HEK293T (cell line): ENCODE measurements around the gene HTT.
"Not testable (repeated sequence)": the region's sequence is repeated elsewhere in the genome, so short reads cannot be mapped to it uniquely, and the experiment has no call there.

ENCODE experiments used
- CTCF ChIA-PET: fragments of 350-600 bp; formaldehyde crosslinking; extraction: SDS; loops from one replicate; lab custom pipeline; 2021; ENCODE audit warnings: antibody characterized with exemption, inconsistent platforms; lab: Yijun Ruan, JAX
- POLR2A ChIA-PET: fragments of 350-600 bp; formaldehyde crosslinking; extraction: SDS; loops from one replicate; lab custom pipeline; 2020; ENCODE audit warnings: antibody characterized with exemption, inconsistent platforms; lab: Yijun Ruan, JAX
- DNase-seq: peaks from one replicate; pipeline ENCODE4 v3.0.0; 2012; ENCODE audit warnings: mixed read lengths; ENCODE audit errors: extremely low spot score
- ARNT ChIP-seq: fragments of 450-650 bp; IDR thresholded peaks from 2 replicates; pipeline ENCODE4 v1.6.1; 2017; ENCODE audit warnings: mild to moderate bottlenecking
- BHLHE40 ChIP-seq: fragments of 450-650 bp; IDR thresholded peaks from 2 replicates; pipeline ENCODE4 v1.6.1; 2016; ENCODE audit warnings: mild to moderate bottlenecking, moderate library complexity, borderline replicate concordance
- CTBP1 ChIP-seq: fragments of 450-650 bp; IDR thresholded peaks from 2 replicates; pipeline ENCODE4 v1.6.1; 2016; ENCODE audit warnings: borderline replicate concordance
- ELF4 ChIP-seq: fragments of 450-650 bp; IDR thresholded peaks from 2 replicates; pipeline ENCODE4 v1.6.1; 2017; ENCODE audit warnings: antibody characterized with exemption
- FOXA1 ChIP-seq: fragments of 450-650 bp; IDR thresholded peaks from 2 replicates; pipeline ENCODE4 v1.6.1; 2016; ENCODE audit warnings: mild to moderate bottlenecking
- FOXK2 ChIP-seq: fragments of 450-650 bp; IDR thresholded peaks from 2 replicates; pipeline ENCODE4 v1.6.1; 2016; ENCODE audit warnings: mild to moderate bottlenecking
- FOXM1 ChIP-seq: fragments of 450-650 bp; IDR thresholded peaks from 2 replicates; pipeline ENCODE4 v1.6.1; 2017; ENCODE audit warnings: mild to moderate bottlenecking, borderline replicate concordance
- HDGF ChIP-seq: fragments of 450-650 bp; IDR thresholded peaks from 2 replicates; pipeline ENCODE4 v1.6.1; 2017; ENCODE audit warnings: antibody characterized with exemption, borderline replicate concordance
- L3MBTL2 ChIP-seq: fragments of 450-650 bp; conservative IDR thresholded peaks from 2 replicates; pipeline ENCODE4 v1.6.1; 2016; ENCODE audit warnings: mild to moderate bottlenecking
- LEF1 ChIP-seq: fragments of 450-650 bp; IDR thresholded peaks from 2 replicates; pipeline ENCODE4 v1.6.1; 2017; ENCODE audit warnings: mild to moderate bottlenecking, borderline replicate concordance
- NFRKB ChIP-seq: fragments of 450-650 bp; IDR thresholded peaks from 2 replicates; pipeline ENCODE4 v1.6.1; 2016; ENCODE audit warnings: mild to moderate bottlenecking, moderate library complexity
- PKNOX1 ChIP-seq: fragments of 450-650 bp; IDR thresholded peaks from 2 replicates; pipeline ENCODE4 v1.6.1; 2016
- SP1 ChIP-seq: fragments of 450-650 bp; IDR thresholded peaks from 2 replicates; pipeline ENCODE4 v1.6.1; 2017
- SUZ12 ChIP-seq: fragments of 450-650 bp; IDR thresholded peaks from 2 replicates; pipeline ENCODE4 v1.6.1; 2016; ENCODE audit warnings: mild to moderate bottlenecking
- TARDBP ChIP-seq: fragments of 450-650 bp; IDR thresholded peaks from 2 replicates; pipeline ENCODE4 v1.6.1; 2016
- ZNF384 ChIP-seq: fragments of 450-650 bp; IDR thresholded peaks from 2 replicates; pipeline ENCODE4 v1.6.1; 2016

Gene HTT

GRCh38 chr4:3158841-3159240 is 84.4 kb downstream of the HTT start:
- CTCF ChIA-PET: interaction anchor here (0.6 kb wide), 1 partner anchor 44 kb away, joined by 5 read pairs; no protein-coding TSS in a partner anchor
- POLR2A ChIA-PET: no interaction called here
- no peak for DNase-seq

GRCh38 chr4:3160438-3160837 is 86.0 kb downstream of the HTT start:
- TF ChIP-seq ELF4: no peak
- TF ChIP-seq LEF1: no peak
- no peak for TF ChIP-seq ZNF384
- TF ChIP-seq SP1: no peak
- TF ChIP-seq ARNT: no peak
- ChIA-PET POLR2A (no interaction called here), CTCF (no interaction called here)
- no peak for DNase-seq

More at GRCh38 chr4:3158841-3159240, 84.4 kb downstream of the HTT start:
- TF ChIP-seq FOXK2 (no peak), CTBP1 (no peak), L3MBTL2 (no peak), ZNF384 (no peak), TARDBP (no peak), BHLHE40 (no peak), SUZ12 (no peak), NFRKB (no peak), FOXA1 (no peak), ELF4 (no peak), ARNT (no peak), HDGF (no peak), LEF1 (no peak), SP1 (no peak), PKNOX1 (no peak), FOXM1 (no peak)

GRCh38 chr4:3161044-3161443 is 86.6 kb downstream of the HTT start:
- POLR2A ChIA-PET, DNase-seq, CTCF ChIA-PET: not testable (repeated sequence)

GRCh38 chr4:3166434-3166833 is 92.0 kb downstream of the HTT start:
- CTCF ChIA-PET: interaction anchor here (0.7 kb wide), 1 partner anchor 24 kb away, joined by 3 read pairs; no protein-coding TSS in a partner anchor
- DNase-seq, POLR2A ChIA-PET: not testable (repeated sequence)

- TF ChIP-seq BHLHE40 (no peak), ARNT (no peak), ZNF384 (no peak), NFRKB (no peak), SP1 (no peak)
- DNase-seq: no peak
- ChIA-PET POLR2A (no interaction called here), CTCF (no interaction called here)
These were observed 93.5 kb downstream of the HTT start for GRCh38 chr4:3168029-3168428.

- no peak for TF ChIP-seq NFRKB
- TF ChIP-seq L3MBTL2: no peak
- TF ChIP-seq ELF4: no peak
- TF ChIP-seq LEF1: no peak
- TF ChIP-seq TARDBP: no peak
- TF ChIP-seq FOXM1: no peak
- no peak for TF ChIP-seq BHLHE40
- no peak for TF ChIP-seq HDGF
- TF ChIP-seq SUZ12: no peak
- no peak for TF ChIP-seq CTBP1
- TF ChIP-seq SP1: no peak
- no peak for TF ChIP-seq FOXK2
- TF ChIP-seq PKNOX1: no peak
- no peak for DNase-seq
- ChIA-PET POLR2A (no interaction called here), CTCF (interaction anchor here (1.3 kb wide), 1 partner anchor 15 kb away, joined by 3 read pairs; no protein-coding TSS in a partner anchor)
These were observed 100.2 kb downstream of the HTT start for GRCh38 chr4:3174371-3175338.

GRCh38 chr4:3176367-3177229 is 102.1 kb downstream of the HTT start:
- no peak for DNase-seq
- ChIA-PET POLR2A (no interaction called here), CTCF (no interaction called here)
- TF ChIP-seq SP1: no peak
- no peak for TF ChIP-seq CTBP1
- TF ChIP-seq LEF1: no peak
- TF ChIP-seq HDGF: no peak
